KOPT-K1 (cell line): ENCODE measurements around the gene DMD.
"Not testable (repeated sequence)": the region's sequence is repeated elsewhere in the genome, so short reads cannot be mapped to it uniquely, and the experiment has no call there.

Experiments used
- H3K27ac ChIP-seq: fragments of 200-600 bp; sonication (generic); 2 replicates; pipeline ENCODE4 v1.5.1; 2016; ENCODE audit warnings: antibody characterized with exemption, mild to moderate bottlenecking, low read depth, low read length; ENCODE audit not compliant: poor library complexity, severe bottlenecking
- H3K36me3 ChIP-seq: fragments of 200-600 bp; sonication (generic); 2 replicates; pipeline ENCODE4 v1.5.1; 2017; ENCODE audit warnings: antibody characterized with exemption, mild to moderate bottlenecking, low read length, moderate library complexity; ENCODE audit not compliant: insufficient read depth
- H3K9me3 ChIP-seq: fragments of 200-600 bp; sonication (generic); 2 replicates; pipeline ENCODE4 v1.5.1; 2017; ENCODE audit warnings: antibody characterized with exemption, low read length, mild to moderate bottlenecking; ENCODE audit not compliant: insufficient read depth, poor library complexity, severe bottlenecking

The DMD gene

GRCh38 chrX:33211356-33212260, at the start of gene DMD:
Gene DMD (minus strand): TSS chrX:33211549. CDS start chrX:33211312, 237 bp downstream.
- no peaks in the 10 kb centered on the region for H3K9me3 ChIP-seq
- H3K27ac ChIP-seq: no peak within 1 kb of the TSS
- no peaks in the 10 kb centered on the region for H3K36me3 ChIP-seq

- Histone ChIP-seq H3K36me3 (no peaks in the 10 kb centered on the region), H3K27ac (no peak overlapping the region), H3K9me3 (no peaks in the 10 kb centered on the region)
Observed at GRCh38 chrX:33252306-33252825, 41.0 kb upstream of the DMD start.

DNA sequence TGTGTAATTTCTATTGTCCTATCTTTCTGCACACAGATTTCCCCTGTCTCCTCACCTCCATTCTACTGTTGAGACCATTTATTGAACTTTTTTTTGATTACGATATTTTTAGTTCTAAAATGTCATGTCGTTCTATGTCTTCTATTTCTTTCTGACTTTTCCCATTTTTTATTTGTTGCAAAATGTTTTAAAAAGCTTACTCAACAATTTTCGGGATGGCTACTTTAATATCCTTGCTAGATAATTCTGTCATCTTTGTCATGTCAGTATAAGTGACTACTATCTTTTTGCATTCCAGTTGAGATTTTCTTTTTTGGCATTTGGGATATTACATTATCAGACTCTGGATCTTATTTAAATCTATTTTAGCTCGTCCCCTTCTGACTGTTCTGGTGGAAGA, 7.5 kb upstream of the DMD start:
- H3K36me3 ChIP-seq: no peaks in the 10 kb centered on the region
- H3K27ac ChIP-seq: no peak overlapping the region
- H3K9me3 ChIP-seq: no peaks in the 10 kb centered on the region

DNA sequence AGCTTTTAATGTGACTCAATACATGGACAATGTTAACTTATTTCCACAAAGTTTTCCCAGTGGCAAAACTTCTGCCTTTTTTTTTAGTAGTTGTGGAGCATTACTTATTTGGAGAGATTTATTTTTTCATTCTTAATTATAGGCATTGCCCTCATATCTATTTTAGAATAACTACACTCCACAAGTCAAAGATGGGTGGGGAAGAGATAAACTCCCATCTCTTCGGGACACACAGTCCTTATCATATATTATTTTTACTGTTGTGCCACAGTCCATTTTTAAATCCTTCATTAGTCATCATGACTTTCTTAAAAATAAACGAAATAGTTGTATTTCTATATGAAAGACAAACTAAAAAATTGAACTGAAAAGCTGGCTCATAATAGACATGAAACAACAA, 1.2 kb downstream of the DMD start:
- no peaks in the 10 kb centered on the region for H3K36me3 ChIP-seq
- no peaks in the 10 kb centered on the region for H3K9me3 ChIP-seq
- H3K27ac ChIP-seq: no peak overlapping the region

- Histone ChIP-seq H3K27ac (no peak overlapping the region), H3K9me3 (no peaks in the 10 kb centered on the region), H3K36me3 (no peaks in the 10 kb centered on the region)
Observed at GRCh38 chrX:33207056-33207455, 4.3 kb downstream of the DMD start.

DNA sequence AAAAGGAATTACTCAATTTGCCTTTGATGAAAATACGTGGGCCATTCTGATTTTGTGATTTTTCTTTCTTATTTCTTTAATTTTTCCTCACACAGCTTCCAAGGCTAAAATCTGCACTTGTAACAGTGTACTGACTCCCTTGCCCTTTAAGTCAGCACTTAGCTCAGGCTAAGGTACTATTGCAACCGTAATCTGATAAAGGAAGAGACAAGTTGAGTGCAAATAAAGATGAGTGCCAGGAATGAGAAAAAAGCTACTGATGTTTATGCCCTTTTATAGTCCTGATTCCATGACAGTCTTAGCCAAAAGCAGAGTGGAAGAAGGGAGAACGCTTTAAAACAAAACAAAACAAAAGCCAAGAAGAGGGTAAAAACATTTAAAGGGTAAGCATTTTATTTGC, 6.0 kb downstream of the DMD start:
- no peak overlapping the region for H3K27ac ChIP-seq
- no peaks in the 10 kb centered on the region for H3K36me3 ChIP-seq
- H3K9me3 ChIP-seq: no peaks in the 10 kb centered on the region

GRCh38 chrX:33204889-33205288, 6.5 kb downstream of the DMD start:
- Histone ChIP-seq H3K36me3 (no peaks in the 10 kb centered on the region), H3K27ac (no peak overlapping the region), H3K9me3 (no peaks in the 10 kb centered on the region)

- no peak overlapping the region for H3K27ac ChIP-seq
Observed at GRCh38 chrX:33198561-33199279, 12.6 kb downstream of the DMD start.

DNA sequence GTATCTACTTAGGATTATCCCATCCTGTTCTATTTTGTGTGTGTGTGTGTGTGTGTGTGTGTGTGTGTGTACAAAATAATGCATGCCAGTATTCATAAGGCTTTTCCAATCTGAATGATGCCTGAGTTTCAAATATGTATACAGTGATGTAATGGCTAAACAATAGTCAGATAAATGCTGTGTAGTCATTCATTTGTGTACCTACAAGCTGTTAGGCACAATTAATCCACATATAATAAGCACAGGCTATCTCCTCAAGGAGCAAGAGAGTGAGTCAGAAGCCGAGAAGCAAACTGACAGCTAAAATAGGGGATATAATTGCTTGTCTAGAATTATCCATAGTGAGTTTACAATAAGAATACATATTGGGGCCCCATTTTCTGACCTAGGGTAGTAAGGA, 15.7 kb downstream of the DMD start:
- H3K36me3 ChIP-seq: no peaks in the 10 kb centered on the region
- H3K9me3 ChIP-seq: no peaks in the 10 kb centered on the region
- H3K27ac ChIP-seq: no peak overlapping the region

More at GRCh38 chrX:33198561-33199279, 12.6 kb downstream of the DMD start:
- Histone ChIP-seq H3K36me3 (no peaks in the 10 kb centered on the region), H3K9me3 (no peaks in the 10 kb centered on the region)

GRCh38 chrX:33194876-33195433, 16.4 kb downstream of the DMD start:
- Histone ChIP-seq H3K9me3 (no peaks in the 10 kb centered on the region), H3K36me3 (no peaks in the 10 kb centered on the region), H3K27ac (no peak overlapping the region)

DNA sequence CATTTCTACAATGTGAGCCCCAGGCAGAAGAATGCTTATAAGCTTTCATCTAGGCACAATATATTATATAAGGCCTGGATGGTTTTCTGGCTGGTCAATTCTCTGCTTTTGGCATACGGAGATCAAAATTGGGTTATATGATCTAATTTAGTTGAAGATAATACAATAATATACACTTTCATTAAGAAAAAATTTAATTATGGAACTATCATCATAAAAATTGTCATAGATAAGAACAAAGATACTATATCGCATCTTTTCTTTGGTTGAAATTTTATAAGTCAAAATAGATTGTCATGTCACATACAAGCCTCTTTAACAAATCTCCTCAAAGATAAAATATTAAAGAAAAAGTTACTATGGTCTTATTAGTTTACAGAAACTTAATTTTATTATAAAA, 17.1 kb downstream of the DMD start:
- H3K9me3 ChIP-seq: no peaks in the 10 kb centered on the region
- H3K27ac ChIP-seq: no peak overlapping the region
- H3K36me3 ChIP-seq: no peaks in the 10 kb centered on the region

DNA sequence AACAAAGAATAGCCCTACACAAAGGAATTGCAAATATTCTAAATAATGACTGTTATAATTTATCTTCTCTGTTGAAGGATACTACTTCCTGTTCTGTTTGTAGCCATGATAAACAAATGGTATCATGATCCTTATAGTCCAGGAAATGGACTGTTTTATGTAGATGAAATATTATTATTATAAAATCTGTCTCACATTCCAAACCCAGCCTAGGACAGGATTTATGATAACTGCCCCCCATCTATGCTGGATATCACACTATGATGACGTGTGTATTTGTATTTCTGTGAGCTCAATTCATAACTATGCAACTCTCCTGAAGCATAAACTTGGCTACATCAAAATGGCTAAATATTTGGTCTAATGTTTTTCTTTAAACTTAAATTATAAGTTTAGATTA, 21.3 kb downstream of the DMD start:
- no peak overlapping the region for H3K27ac ChIP-seq
- no peaks in the 10 kb centered on the region for H3K9me3 ChIP-seq
- no peaks in the 10 kb centered on the region for H3K36me3 ChIP-seq

DNA sequence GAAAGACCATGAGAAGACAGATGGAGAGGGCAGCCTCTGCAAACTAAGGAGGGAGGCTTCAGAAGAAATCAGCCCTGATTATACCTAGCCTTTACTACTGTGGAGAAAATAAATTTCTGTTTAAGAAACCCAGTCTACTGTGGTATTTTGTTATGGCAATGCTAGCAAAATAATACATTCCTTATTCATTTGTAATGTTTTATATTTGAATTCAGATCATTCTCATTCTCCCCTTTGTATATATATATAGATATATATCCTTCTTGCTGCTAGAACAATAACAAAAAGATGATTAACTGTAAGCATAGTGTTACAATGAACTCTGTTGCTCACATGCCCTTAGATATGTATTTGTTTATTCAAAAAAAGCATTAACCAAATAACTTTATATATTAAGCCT, 22.5 kb downstream of the DMD start:
- Histone ChIP-seq H3K27ac (no peak overlapping the region), H3K36me3 (no peaks in the 10 kb centered on the region)

DNA sequence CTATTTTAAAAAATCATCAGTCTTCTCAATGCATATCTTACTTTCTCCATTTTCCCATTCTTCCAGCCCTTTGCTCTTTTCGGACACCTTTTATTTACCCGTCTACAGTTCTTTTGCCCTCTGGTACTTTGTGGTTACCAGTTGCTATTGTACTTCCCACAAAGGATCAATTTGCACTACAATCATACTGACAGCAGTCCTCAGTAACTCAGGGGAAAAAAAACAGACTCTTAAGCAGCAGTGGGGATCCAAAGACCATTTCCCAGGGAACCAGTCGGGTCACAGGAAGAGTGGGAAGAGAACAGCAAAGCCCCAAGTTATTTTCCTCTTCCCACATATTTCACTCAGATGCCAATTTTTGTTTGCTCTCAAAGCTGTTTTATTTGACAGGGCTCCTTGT, 23.1 kb downstream of the DMD start:
- Histone ChIP-seq H3K27ac (no peak overlapping the region), H3K36me3 (no peaks in the 10 kb centered on the region), H3K9me3 (no peaks in the 10 kb centered on the region)

More for the DNA sequence above, 22.5 kb downstream of the DMD start:
- H3K9me3 ChIP-seq: no peaks in the 10 kb centered on the region

DNA sequence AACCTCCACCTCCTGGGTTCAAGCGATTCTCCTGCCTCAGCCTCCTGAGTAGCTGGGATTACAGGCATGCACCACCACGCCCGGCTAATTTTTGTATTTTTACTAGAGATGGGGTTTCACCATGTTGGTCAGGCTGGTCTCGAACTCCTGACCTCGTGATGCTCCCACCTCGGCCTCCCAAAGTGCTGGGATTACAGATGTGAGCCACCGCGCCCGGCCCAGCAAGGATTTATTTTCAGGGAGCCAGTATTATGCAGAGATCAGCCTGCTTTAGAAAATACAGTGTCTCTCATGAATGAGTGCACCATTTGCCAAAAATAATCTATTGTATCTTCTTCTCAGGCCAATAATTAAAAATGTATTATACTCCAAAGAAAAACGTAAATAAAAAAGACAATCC, 26.5 kb downstream of the DMD start:
- not testable (repeated sequence) for H3K36me3 ChIP-seq, H3K27ac ChIP-seq, H3K9me3 ChIP-seq
